Panc1 (cell line): ENCODE measurements around the gene RNF144B. TPM values are rescaled to one million over a fixed set of nuclear protein-coding genes. Genes with fewer than 3 reads are reported as not detected.

Experiments
- ATAC-seq: fragments of 200-7000 bp; cut with Tn5 transposase; 2 replicates; pipeline ENCODE4 v1.9.1; 2020; ENCODE audit warnings: mild to moderate bottlenecking, moderate library complexity
- BruUV-seq: library from RNA; stranded (reverse); fragments of 400-500 nt; replicated peaks from 2 replicates; lab custom pipeline; 2021; lab: Mats Ljungman, UMichigan
- CTCF ChIA-PET: fragments of 300-600 bp; sonication (Branson Sonifier 250); formaldehyde crosslinking; loops from one replicate; lab custom pipeline; 2022; ENCODE audit warnings: antibody characterized with exemption; lab: Charles Lee
- POLR2A ChIA-PET: fragments of 300-600 bp; sonication (Branson Sonifier 250); formaldehyde crosslinking; loops from one replicate; lab custom pipeline; 2022; ENCODE audit warnings: antibody characterized with exemption; lab: Charles Lee
- DNase-seq: peaks from one replicate; pipeline ENCODE4 v3.0.0-alpha.2; 2010; ENCODE audit warnings: low read depth, low spot score
- H3K27ac ChIP-seq: 2 replicates; pipeline ENCODE4 v1.5.1; 2011; ENCODE audit warnings: mild to moderate bottlenecking, low read length, inconsistent platforms
- H3K27me3 ChIP-seq: fragments of 200-500 bp; sonication (Bioruptor generic); 2 replicates; pipeline ENCODE4 v1.6.0; 2014; ENCODE audit warnings: low read length, inconsistent platforms; ENCODE audit not compliant: control insufficient read depth, insufficient read depth
- H3K36me3 ChIP-seq: fragments of 200-500 bp; sonication (Bioruptor generic); 2 replicates; pipeline ENCODE4 v1.5.1; 2014; ENCODE audit warnings: inconsistent platforms, mild to moderate bottlenecking, low read length, moderate library complexity; ENCODE audit not compliant: control insufficient read depth, insufficient read depth
- H3K4me1 ChIP-seq: 2 replicates; pipeline ENCODE4 v1.5.1; 2011; ENCODE audit warnings: inconsistent platforms, mild to moderate bottlenecking, low read length, moderate library complexity; ENCODE audit not compliant: control insufficient read depth, insufficient read depth
- H3K4me3 ChIP-seq, 2 experiments: 2 replicates each; pipeline ENCODE4 v1.5.1; 2011 to 2012; ENCODE audit warnings: low read depth in 2 of 2, low read length in 2 of 2, mild to moderate bottlenecking in 2 of 2, inconsistent platforms in 1 of 2, moderate library complexity in 1 of 2
- H3K9me3 ChIP-seq: fragments of 200-500 bp; sonication (Bioruptor generic); 2 replicates; pipeline ENCODE4 v1.5.1; 2014; ENCODE audit warnings: low read depth, mild to moderate bottlenecking, inconsistent platforms, low read length, moderate library complexity; ENCODE audit not compliant: control insufficient read depth, insufficient read depth
- CTCF ChIP-seq: fragments of 450-650 bp; IDR thresholded peaks from 2 replicates; pipeline ENCODE4 v1.5.1; 2017; ENCODE audit warnings: mild to moderate bottlenecking
- POLR2AphosphoS5 ChIP-seq: IDR thresholded peaks from 2 replicates; pipeline ENCODE4 v1.6.1; 2012; ENCODE audit warnings: mild to moderate bottlenecking, low read depth, low read length, moderate library complexity
- REST ChIP-seq, 2 experiments: IDR thresholded peaks; 2 replicates each; pipeline ENCODE4 v1.6.1; 2011 to 2012; ENCODE audit warnings: low read depth in 2 of 2, control low read depth in 1 of 2, low read length in 1 of 2, mild to moderate bottlenecking in 1 of 2, moderate library complexity in 1 of 2; ENCODE audit not compliant: insufficient read depth in 1 of 2
- SIN3A ChIP-seq: IDR thresholded peaks from 2 replicates; pipeline ENCODE4 v1.6.1; 2012; ENCODE audit warnings: low read depth, mild to moderate bottlenecking, low read length, moderate library complexity, borderline replicate concordance; ENCODE audit not compliant: insufficient read depth
- TCF7L2 ChIP-seq: IDR thresholded peaks from 2 replicates; pipeline ENCODE4 v1.6.1; 2011; ENCODE audit warnings: mild to moderate bottlenecking, low read depth, low read length, inconsistent platforms
- in situ Hi-C: cut with HindIII; loops from 2 replicates; pipeline ENCODE4 v1.10.0; 2016; ENCODE audit warnings: low sequenced_read_pairs, low pct_unique_long_range_greater_than_20kb
- intact Hi-C: fragments of 100-400 bp; cut with micrococcal nuclease; formaldehyde crosslinking; loops from one replicate; pipeline ENCODE4 v1.10.0; 2022; ENCODE audit not compliant: unreplicated experiment
- total RNA-seq: library from RNA; stranded (reverse); gene quantifications from one replicate; pipeline ENCODE4 v1.2.1, GENCODE V29; 2021; ENCODE audit not compliant: unreplicated experiment

The RNF144B gene
- total RNA-seq, 1 experiment from 2014 or later = 5.6 TPM

GRCh38 chr6:18340781-18341551 lies 46.2 kb upstream of the RNF144B start:
- ATAC-seq = no peak
- in situ Hi-C loops = no loop called here
- TF ChIP-seq REST (IDR thresholded peaks at IDR 0.05; ENCODE audit: insufficient read depth in 1 of 2, low read depth in 2 of 2, low read length in 1 of 2) = no peak
- TF ChIP-seq SIN3A = no peak
- TF ChIP-seq POLR2AphosphoS5 = no peak
- no peak for TF ChIP-seq TCF7L2
- Histone ChIP-seq H3K27ac (no peak overlapping the region), H3K9me3 (no peaks in the 10 kb centered on the region), H3K27me3 (no peaks in the 10 kb centered on the region), H3K4me3 (no peak overlapping the region), H3K4me1 (no peaks in the 10 kb centered on the region), H3K36me3 (no peaks in the 10 kb centered on the region)
- intact Hi-C loops = no loop called here
- no TSS peak for BruUV-seq
- POLR2A ChIA-PET = interaction anchor here (0.6 kb wide), 1 partner anchor 108 kb away, joined by 3 read pairs; no protein-coding TSS in a partner anchor
- DNase-seq = no peak
- CTCF ChIA-PET = no interaction called here

GRCh38 chr6:18342223-18342622 lies 44.9 kb upstream of the RNF144B start:
- no TSS peak for BruUV-seq
- no peak overlapping the region for H3K4me3 ChIP-seq
- H3K4me1 ChIP-seq = peaks cover 3% of the 10 kb centered on the region; the same call in 1 of the 2 replicates
- no peaks in the 10 kb centered on the region for H3K9me3 ChIP-seq
- no peaks in the 10 kb centered on the region for H3K27me3 ChIP-seq
- DNase-seq (no peak), ATAC-seq (no peak)
- ChIA-PET POLR2A (no interaction called here), CTCF (no interaction called here)
- in situ Hi-C loops = no loop called here
- no peaks in the 10 kb centered on the region for H3K36me3 ChIP-seq
- intact Hi-C loops = no loop called here
- TF ChIP-seq SIN3A (no peak), TCF7L2 (no peak), POLR2AphosphoS5 (no peak)
- no peak overlapping the region for H3K27ac ChIP-seq

DNA sequence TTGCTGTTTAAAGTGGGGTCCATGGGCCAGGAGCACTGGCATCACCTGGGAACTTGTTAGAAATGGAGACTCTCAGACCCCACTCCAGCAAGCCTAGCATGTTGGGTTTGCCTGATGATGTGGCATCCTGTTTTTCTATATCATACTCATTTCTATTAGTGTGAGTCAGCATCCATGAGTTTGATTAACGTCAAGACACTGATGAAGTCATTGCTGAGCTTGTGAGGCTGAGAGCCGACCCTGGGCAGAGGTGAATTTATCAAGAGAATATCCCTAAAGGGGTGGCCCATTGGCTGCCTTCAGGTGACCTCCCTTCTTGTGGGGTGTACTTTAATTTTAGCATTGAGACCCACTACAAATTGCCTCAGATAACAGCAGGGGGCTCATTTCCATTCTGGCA lies 43.4 kb upstream of the RNF144B start:
- intact Hi-C loops (no loop called here), in situ Hi-C loops (no loop called here)
- no peaks in the 10 kb centered on the region for H3K9me3 ChIP-seq
- ATAC-seq (no peak), DNase-seq (no peak)
- no peaks in the 10 kb centered on the region for H3K36me3 ChIP-seq
- POLR2A ChIA-PET = interaction anchor here (0.6 kb wide), 1 partner anchor 83 kb away, joined by 5 read pairs; no protein-coding TSS in a partner anchor
- CTCF ChIA-PET = interaction anchor here (0.6 kb wide), 1 partner anchor 28 kb away, joined by 4 read pairs; no protein-coding TSS in a partner anchor
- no TSS peak for BruUV-seq
- no peaks in the 10 kb centered on the region for H3K27me3 ChIP-seq
- no peak overlapping the region for H3K27ac ChIP-seq
- TF ChIP-seq CTCF (0 out of 2 replicates have a peak, but pooled peaks have one; percentile 8), REST (IDR thresholded peaks at IDR 0.05; ENCODE audit: insufficient read depth in 1 of 2, low read depth in 2 of 2, low read length in 1 of 2) (no peak), POLR2AphosphoS5 (no peak), SIN3A (no peak)
- peaks cover 3% of the 10 kb centered on the region; the same call in 1 of the 2 replicates for H3K4me1 ChIP-seq
- no peak overlapping the region for H3K4me3 ChIP-seq
